NCI-H2227 (cell line): ENCODE data around the gene TNFSF15.

Experiments used
- DNase-seq: peaks from one replicate; lab custom pipeline; 2025; ENCODE audit not compliant: unreplicated experiment; lab: John Stamatoyannopoulos, UW

Gene TNFSF15

DNA sequence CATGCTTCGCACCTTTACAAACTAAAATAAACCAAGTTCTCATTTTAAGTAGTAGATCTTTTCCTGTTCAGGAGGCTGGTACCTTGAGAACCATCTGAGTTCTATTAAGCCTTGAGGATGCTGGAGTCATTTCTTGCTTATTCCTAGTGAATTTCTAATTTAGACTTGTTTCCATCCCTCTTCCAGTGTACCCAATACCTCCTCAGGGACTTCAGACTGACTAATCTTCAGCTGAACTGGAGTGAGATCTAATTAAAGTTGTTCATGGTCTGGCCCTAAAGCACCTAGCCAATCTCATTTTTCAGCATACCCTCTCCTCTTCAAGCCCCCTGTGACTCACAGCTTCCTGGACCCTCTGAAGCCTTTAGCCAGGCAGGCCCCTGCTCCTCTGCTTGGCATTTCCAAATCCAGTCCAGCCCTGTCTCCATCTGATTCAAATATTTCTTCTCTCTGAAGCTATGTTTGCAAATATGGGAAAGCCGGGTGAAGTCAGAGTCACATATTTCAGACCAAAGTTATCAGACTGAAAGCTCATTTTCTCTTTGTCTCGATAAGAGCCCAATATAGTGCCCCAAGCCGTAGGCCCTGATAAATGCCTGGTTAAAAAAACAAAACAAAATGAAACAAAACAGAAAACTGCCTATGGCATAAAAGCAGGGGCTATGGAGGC, 19.4 kb upstream of the TNFSF15 start:
- DNase-seq = no peak

DNA sequence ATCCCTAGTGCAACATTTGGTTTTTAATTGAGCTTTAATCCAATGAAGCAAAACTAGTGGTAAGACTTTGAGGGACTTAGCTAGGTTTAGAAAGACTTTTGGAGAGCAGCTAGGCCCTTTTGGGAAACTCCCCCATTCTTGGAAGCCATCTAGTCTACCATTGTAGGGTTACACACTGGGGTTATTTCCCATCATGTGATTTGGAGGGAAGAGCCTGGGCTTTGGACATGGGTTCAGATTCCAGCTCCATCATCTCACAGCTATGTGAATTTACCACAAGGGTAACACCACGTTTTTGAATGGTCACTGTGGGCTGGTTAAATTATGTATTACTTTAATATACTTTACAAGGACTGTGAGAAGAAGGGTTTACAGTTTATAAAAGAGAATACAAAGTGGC, 18.3 kb upstream of the TNFSF15 start:
- DNase-seq = no peak

GRCh38 chr9:114823441-114823840, 17.6 kb upstream of the TNFSF15 start:
- no peak for DNase-seq

DNA sequence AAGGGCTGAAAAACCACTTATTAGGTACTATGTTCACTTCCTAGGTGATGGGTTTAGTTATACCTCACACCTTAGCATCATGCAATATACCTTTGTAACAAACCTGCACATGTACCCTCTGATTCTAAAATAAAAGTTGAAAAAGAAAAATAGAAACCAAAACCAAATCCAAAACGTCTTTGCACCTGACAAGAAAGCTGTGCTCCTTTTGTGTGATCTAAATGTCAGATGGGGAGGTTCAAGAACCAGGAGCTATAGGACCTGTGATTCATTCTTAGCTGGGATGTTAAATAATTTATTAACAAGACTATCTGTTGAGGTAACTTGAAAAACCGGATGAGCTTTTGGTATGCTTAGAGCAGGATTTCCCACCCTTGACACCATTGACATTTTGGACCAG, 16.9 kb upstream of the TNFSF15 start:
- DNase-seq = no peak

DNA sequence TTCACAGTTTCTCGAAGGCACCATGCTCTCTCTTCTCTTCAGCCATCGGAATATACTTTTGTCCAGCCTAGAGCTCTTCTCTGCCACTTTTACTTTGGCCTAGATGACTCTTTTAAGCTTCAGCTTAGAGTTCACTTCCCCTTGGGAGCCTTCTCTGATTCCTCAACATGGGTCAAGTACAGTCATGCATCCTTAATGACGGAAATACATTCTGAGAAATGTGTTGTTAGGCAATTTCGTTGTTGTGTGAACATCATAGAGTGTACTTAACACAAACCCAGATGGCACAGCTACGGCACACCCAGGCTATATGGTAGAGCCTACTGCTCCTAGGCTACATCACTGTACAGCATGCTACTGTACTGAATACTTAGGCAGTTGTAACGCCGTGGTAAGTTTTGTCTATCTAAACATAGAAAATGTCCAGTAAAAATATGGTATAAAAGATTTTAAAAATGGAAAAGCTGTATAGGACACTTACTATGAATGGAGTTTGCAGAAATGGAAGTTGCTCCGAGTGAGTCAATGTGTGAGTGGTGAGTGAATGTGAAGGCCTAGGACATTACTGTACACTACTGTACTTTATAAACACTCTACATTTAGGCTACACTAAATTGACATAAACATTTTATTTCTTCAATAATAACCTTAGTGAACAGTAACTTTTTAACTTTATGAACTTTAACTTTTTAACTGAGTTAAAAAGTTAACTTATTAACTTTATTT, 15.1 kb upstream of the TNFSF15 start:
- no peak for DNase-seq

DNA sequence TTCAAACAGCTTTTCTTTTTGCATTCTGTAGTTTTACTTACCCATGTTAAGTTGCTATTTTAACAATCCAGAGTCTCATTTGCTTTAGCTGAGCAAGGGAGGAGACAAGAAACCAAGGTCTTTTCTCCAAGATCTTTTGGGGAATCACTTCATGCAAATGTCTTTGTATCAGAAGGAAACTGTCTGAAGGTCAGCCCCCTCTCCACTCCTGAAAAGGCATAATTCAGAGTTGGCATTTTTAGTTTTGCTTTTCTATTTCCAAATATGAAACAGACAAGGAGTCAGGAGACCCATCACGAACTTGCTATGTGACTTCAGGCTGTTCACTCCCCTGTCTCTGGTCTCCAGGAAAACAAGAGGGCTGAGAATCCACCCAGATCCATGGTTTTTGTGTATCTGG, 12.3 kb upstream of the TNFSF15 start:
- DNase-seq = no peak

GRCh38 chr9:114813717-114814418, 8.0 kb upstream of the TNFSF15 start:
- DNase-seq = no peak

GRCh38 chr9:114811966-114812636, 6.3 kb upstream of the TNFSF15 start:
- DNase-seq = no peak

GRCh38 chr9:114811301-114811700, 5.5 kb upstream of the TNFSF15 start:
- no peak for DNase-seq

DNA sequence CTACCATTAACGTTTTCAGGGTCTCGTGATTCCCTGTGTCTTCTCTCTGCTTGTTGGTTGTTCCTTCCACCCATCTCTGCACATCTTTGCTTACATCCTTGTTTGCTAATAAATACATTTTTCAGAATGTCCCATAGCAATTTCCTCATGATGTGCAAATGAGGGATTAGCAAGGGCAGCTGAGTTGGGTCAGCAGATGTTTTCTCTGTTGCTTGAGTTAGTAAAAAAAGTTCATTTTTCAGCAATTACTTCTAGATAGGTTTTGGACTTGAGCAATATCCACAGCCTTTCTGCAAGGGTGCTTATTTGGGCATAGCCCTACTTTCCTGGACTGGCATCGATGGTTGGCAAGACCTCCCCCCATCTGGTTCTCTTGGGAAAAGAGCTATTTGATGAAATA, 4.8 kb upstream of the TNFSF15 start:
- no peak for DNase-seq

DNA sequence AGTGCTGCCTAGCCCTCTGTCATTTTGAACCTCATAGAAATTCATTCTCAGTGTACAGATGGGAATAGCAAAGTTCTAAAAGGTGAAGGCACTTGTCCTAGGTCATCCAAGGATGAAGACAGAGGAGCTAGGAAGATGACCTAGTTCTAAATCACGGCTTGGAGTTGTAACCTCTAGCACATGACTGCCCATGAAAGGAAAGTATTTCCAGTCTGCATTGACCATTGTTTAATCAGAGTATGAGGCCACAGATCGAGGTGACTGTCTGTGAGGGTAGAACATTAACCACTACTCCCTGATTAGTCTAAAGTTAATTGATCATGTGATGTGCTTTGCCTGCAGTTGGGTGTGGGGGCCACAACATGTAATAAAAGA, 674 bp upstream of the TNFSF15 start:
- no peak for DNase-seq

DNA sequence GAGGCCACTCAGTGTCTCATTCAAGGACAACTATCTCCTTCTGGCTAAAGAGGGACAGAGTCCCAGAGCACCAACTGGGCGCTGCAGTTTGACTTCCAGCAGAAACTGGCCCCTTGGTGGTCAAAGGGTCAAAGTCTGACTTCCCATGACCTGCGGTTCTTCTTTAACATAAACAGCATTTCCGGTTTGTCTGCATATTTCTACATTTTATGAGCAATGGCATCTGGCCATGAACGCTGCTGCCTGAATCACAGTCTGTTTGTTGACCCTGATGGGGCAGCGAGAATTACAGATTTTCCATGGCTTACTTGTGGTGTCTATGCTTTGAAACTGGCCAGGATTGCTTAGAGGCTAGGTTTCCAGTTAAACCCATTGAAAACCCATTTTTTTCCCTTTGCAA, 1.3 kb downstream of the TNFSF15 start:
- no peak for DNase-seq

- no peak for DNase-seq
These were observed 2.2 kb downstream of the TNFSF15 start for GRCh38 chr9:114803479-114804265.

DNA sequence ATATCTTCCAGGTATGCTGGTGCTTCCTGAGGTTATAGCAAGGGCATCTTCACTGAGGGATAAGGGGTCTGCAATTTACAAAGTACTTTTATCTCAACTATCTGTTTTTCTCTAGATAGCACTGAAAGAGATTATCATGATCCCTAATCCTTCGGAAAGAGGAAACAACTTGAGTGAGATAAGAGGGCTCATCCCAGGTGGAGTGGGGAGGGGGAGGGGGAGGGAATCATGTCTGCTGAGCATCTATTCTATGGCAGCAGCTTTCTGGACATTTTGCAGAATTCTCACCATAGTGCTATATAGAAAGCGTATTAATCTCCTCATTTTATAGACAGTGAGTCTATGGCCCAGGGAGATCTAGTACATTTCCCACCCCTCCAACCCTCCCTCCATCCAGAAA, 5.9 kb downstream of the TNFSF15 start:
- no peak for DNase-seq

GRCh38 chr9:114799441-114799840, 6.4 kb downstream of the TNFSF15 start:
- DNase-seq = no peak

DNA sequence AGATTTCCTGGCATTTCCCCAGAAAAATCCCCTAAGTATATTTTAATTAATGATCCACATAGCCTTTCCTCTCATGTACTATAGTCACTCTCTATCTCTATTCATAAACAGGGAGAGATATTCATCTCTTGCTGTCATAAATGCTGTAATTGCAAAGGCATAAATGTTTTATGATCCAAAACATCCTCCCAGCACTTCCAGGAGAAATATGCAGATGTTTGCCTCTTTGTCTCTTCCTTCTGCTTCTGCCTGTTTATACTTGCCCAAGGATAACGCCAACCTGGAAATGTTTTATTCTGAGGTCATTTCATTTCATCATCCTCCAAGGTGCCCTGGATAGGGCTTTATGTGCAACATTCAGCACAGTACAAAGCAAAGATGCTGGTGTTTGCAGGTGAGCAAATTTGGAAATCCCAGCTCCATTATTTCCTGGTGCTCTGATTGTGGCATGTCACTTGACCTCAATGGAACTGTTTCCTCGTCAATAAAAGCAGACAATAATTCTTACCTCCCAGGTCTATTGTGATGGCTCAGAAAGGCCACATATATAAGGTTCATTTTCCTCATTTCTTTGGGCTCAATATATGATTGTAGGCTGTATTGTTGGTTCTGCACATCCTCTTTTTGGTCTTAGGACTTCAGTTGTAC, 6.9 kb downstream of the TNFSF15 start:
- no peak for DNase-seq

GRCh38 chr9:114798101-114798500, 7.7 kb downstream of the TNFSF15 start:
- DNase-seq = no peak

GRCh38 chr9:114792396-114792795, 13.4 kb downstream of the TNFSF15 start:
- no peak for DNase-seq

- no peak for DNase-seq
These were observed 14.1 kb downstream of the TNFSF15 start for GRCh38 chr9:114791736-114792135.

DNA sequence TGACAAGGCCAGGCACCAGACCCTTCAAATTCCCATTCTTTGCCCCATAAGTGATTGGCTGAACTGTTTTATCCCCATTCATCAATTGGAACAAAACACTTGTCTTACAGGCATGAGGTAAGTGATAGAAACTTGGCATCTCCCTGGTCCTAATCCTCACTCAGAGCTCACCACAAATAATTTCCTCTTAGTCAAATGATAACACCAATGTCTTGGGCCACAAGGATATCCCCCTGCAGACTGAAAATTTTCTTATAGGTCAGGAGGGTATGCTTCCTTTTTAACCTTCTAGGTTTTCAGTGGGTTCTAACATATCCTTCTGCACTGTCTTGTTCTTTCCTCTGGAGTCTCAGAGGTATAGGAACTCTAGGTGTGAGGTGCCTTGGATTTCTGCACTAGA, 14.5 kb downstream of the TNFSF15 start:
- DNase-seq = no peak
